GM12872 (cell line): ENCODE results near the gene PCAT6.

ENCODE experiments used
- CTCF ChIP-seq: IDR thresholded peaks from 3 replicates; pipeline ENCODE4 v1.5.1; 2011; ENCODE audit warnings: low read depth, mild to moderate bottlenecking, low read length, moderate library complexity; ENCODE audit not compliant: insufficient read depth

PCAT6 gene

GRCh38 chr1:202854787-202855186 lies 44.0 kb downstream of the PCAT6 start:
- no peak for TF ChIP-seq CTCF

GRCh38 chr1:202856014-202856413 lies 45.3 kb downstream of the PCAT6 start:
- TF ChIP-seq CTCF = no peak

GRCh38 chr1:202857136-202857610 lies 46.4 kb downstream of the PCAT6 start:
- no peak for TF ChIP-seq CTCF

- no peak for TF ChIP-seq CTCF
Measured at GRCh38 chr1:202858331-202858730, 47.6 kb downstream of the PCAT6 start.

- TF ChIP-seq CTCF = no peak
Measured at GRCh38 chr1:202858789-202859414, 48.1 kb downstream of the PCAT6 start.

- TF ChIP-seq CTCF = no peak
Measured at GRCh38 chr1:202860744-202861419, 50.1 kb downstream of the PCAT6 start.
